ENCODE measurements around the gene RPH3AL.

DNA sequence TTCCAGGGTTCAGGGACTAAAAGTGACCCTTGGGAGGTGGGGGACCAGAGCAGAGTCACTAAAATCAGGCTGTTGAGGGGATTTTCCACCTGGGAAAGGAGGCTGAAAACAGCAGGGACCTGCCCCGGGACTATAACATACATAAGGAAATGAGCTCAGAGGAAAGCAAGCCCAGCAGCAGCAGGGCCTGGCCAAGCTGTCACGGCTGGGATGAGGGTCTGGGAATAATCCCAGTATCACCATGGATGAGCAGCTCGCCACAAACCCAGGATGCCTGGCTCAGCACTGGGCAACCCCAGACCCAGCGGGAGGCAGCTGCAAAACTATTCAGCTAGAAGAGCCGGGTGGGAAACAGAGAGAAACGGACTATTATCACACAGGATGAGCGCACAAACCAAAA lies 72.4 kb downstream of the RPH3AL start:
- no peak for TF ChIP-seq POLR2A (IDR thresholded peaks at IDR 0.05)
- TF ChIP-seq CTCF (IDR thresholded peaks at IDR 0.05): no peak

All from testis (tissue), 2 donors.